CD4-positive, CD25-positive, alpha-beta regulatory T cell (primary cell): ENCODE measurements around the gene MOAP1. TPM values are rescaled to one million over a fixed set of nuclear protein-coding genes. Genes with fewer than 3 reads are reported as not detected.
A peak's percentile ranks its signal among the peaks of the same experiment; 100 is the strongest.
"Not testable (repeated sequence)": the region's sequence is repeated elsewhere in the genome, so short reads cannot be mapped to it uniquely, and the experiment has no call there.

Source experiments
- ATAC-seq, 2 donors: fragments of 150-1000 bp; cut with Tn5 transposase; one replicate each; pipeline ENCODE4 v1.10.0; 2021; ENCODE audit warnings: low read depth in 2 of 2, moderate number of reproducible peaks in 2 of 2, moderate library complexity in 1 of 2
- DNase-seq, 3 donors: peaks; one replicate each; pipeline versions ENCODE4 v3.0.0 to v3.0.0-alpha.2; 2012 to 2022; ENCODE audit warnings: mixed read lengths in 1 of 3
- H3K27ac ChIP-seq: one replicate; pipeline ENCODE4 v1.7.0; 2013; ENCODE audit warnings: mild to moderate bottlenecking, low read length; ENCODE audit not compliant: insufficient read depth, poor library complexity, severe bottlenecking
- H3K27me3 ChIP-seq: one replicate; pipeline ENCODE4 v1.7.0; 2013; ENCODE audit warnings: low read length; ENCODE audit not compliant: control insufficient read depth, insufficient read depth
- H3K36me3 ChIP-seq: one replicate; pipeline ENCODE4 v1.7.0; 2013; ENCODE audit warnings: mild to moderate bottlenecking, low read length, moderate library complexity; ENCODE audit not compliant: control insufficient read depth, insufficient read depth
- H3K4me1 ChIP-seq: 2 replicates; pipeline ENCODE4 v1.7.0; 2013; ENCODE audit warnings: mild to moderate bottlenecking, low read length; ENCODE audit not compliant: insufficient read depth, control insufficient read depth, poor library complexity, severe bottlenecking
- H3K4me3 ChIP-seq: one replicate; pipeline ENCODE4 v1.7.0; 2013; ENCODE audit warnings: low read depth, mild to moderate bottlenecking, low read length, moderate library complexity
- H3K9me3 ChIP-seq, 2 experiments: 1 replicate in 1 of 2; 2 replicates in 1 of 2; pipeline ENCODE4 v1.7.0; 2013; ENCODE audit warnings: low read length in 2 of 2, mild to moderate bottlenecking in 1 of 2, moderate library complexity in 1 of 2; ENCODE audit not compliant: control insufficient read depth in 2 of 2
- H3K27ac Mint-ChIP-seq, 3 donors: one replicate each; pipeline ENCODE4 v1.8.0; 2020 to 2022; ENCODE audit warnings: mild to moderate bottlenecking in 3 of 3, mixed read lengths in 3 of 3, moderate library complexity in 2 of 3
- H3K27me3 Mint-ChIP-seq: one replicate; pipeline ENCODE4 v1.8.0; 2022; ENCODE audit warnings: mild to moderate bottlenecking, mixed read lengths
- H3K36me3 Mint-ChIP-seq: one replicate; pipeline ENCODE4 v1.8.0; 2020; ENCODE audit warnings: mixed read lengths
- H3K4me1 Mint-ChIP-seq, 4 donors: one replicate each; pipeline ENCODE4 v1.8.0; 2020 to 2022; ENCODE audit warnings: mixed read lengths in 4 of 4, mild to moderate bottlenecking in 1 of 4
- H3K4me3 Mint-ChIP-seq, 4 donors: one replicate each; pipeline ENCODE4 v1.8.0; 2020 to 2022; ENCODE audit warnings: mild to moderate bottlenecking in 4 of 4, mixed read lengths in 4 of 4, moderate library complexity in 3 of 4
- H3K9me3 Mint-ChIP-seq, 7 donors: one replicate each; pipeline ENCODE4 v1.8.0; 2020 to 2022; ENCODE audit warnings: mixed read lengths in 7 of 7, mild to moderate bottlenecking in 3 of 7, moderate library complexity in 2 of 7
- polyA plus RNA-seq, 4 donors: library from polyadenylated mRNA; unstranded; fragments of 300-500 nt; fragmentation: Illumina TruSeq; gene quantifications; one replicate each; pipeline ENCODE4 v1.2.3, GENCODE V29; 2021
- total RNA-seq: library from RNA; stranded (reverse); gene quantifications from one replicate; pipeline ENCODE4 v1.2.3, GENCODE V29; 2022

MOAP1 gene
- total and polyA plus RNA-seq, 5 donors from 2014 or later = 66.4 to 88.1 (median 80.5) TPM

DNA sequence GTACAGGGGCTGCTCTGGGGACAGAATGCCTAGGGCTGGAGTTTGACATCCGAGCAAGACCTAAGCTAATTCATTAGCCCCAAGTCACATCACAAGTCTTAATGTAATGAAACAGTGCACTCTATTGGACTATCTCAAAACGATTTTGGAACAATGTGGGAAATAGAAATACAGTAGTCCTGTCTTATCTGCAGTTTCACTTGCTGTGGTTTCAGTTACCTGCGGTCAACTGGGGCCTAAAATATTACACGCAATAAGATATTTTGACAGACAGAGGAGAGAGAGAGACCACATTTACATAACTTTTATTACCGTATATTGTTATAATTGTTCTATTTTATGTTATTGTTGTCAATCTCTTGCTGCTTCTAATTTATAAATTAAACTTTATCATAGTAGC lies 21.1 kb downstream of the MOAP1 start:
- no peaks in the 10 kb centered on the region for H3K27me3 ChIP-seq
- no peaks in the 10 kb centered on the region for H3K36me3 ChIP-seq
- Mint-ChIP-seq H3K27me3 (peaks cover 4% of the 10 kb centered on the region), H3K27ac (no peak overlapping the region), H3K4me3 (no peak overlapping the region), H3K36me3 (no peaks in the 10 kb centered on the region), H3K4me1 (no peaks in the 10 kb centered on the region), H3K9me3 (no peaks in the 10 kb centered on the region)
- H3K9me3 ChIP-seq = no peaks in the 10 kb centered on the region
- H3K27ac ChIP-seq = no peak overlapping the region
- no peaks in the 10 kb centered on the region for H3K4me1 ChIP-seq
- no peak overlapping the region for H3K4me3 ChIP-seq
- ATAC-seq (no peak), DNase-seq (no peak)

DNA sequence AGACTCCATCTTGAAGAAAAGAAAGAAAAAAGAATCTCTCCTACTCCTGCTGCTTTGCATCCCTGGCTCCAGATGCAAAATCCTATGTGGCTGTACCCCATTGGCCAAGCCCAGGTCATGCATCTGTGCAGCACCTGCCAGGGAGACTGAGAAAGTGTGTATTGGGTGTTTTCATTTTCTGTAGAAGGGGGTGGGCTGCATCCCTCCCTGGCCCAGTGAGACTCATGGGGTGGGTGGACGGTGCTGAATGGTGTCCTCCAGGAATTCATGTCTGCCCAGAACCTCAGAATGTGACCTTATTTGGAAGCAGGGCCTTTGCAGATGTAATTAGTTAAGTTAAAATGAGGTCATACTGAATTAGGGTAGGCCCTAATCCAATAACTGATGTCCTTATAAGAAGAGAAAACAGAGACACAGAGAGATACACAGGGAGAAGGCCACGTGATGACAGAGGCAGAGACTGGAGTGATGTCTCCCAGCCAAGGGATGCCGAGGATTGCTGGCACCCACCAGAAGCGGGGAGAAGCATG lies 23.2 kb downstream of the MOAP1 start:
- Mint-ChIP-seq H3K4me1 (peaks cover 0 to 9% (median 0%) of the 10 kb centered on the region in 4 donors), H3K9me3 (no peaks in the 10 kb centered on the region), H3K27ac (no peak overlapping the region), H3K27me3 (peaks cover 6% of the 10 kb centered on the region), H3K4me3 (no peak overlapping the region), H3K36me3 (no peaks in the 10 kb centered on the region)
- DNase-seq = no peak
- Histone ChIP-seq H3K4me1 (no peaks in the 10 kb centered on the region), H3K4me3 (no peak overlapping the region), H3K27me3 (no peaks in the 10 kb centered on the region), H3K9me3 (no peaks in the 10 kb centered on the region), H3K27ac (no peak overlapping the region), H3K36me3 (no peaks in the 10 kb centered on the region)
- no peak for ATAC-seq

DNA sequence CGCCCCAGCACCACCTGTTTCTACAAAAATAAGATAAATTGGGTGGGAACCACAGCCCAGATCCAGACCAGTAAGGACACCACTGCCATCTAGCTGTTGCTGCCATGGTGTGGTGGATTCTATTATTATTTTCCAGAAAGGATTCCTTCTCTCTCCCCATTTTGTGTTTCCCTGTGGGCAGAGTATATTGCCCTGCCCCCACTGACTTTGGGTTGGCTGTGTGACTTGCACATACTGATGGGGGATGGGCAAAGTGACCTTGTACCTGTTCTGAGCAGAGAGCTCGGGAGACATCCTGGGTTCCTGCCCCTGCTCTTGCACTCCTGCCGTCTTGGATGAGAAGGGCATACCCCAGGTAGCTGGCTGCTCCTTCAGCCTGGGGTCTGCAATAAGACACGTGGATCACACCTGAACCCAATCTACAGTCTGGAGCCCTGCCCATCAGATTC lies 24.3 kb downstream of the MOAP1 start:
- H3K9me3 Mint-ChIP-seq = no peaks in the 10 kb centered on the region
- peak in 1 of 3 donors; percentile 23 for DNase-seq
- H3K4me1 Mint-ChIP-seq = peaks cover 0 to 10% (median 0%) of the 10 kb centered on the region in 4 donors
- peaks cover 6% of the 10 kb centered on the region for H3K27me3 Mint-ChIP-seq
- Histone ChIP-seq H3K27ac (no peak overlapping the region), H3K4me1 (no peaks in the 10 kb centered on the region), H3K27me3 (no peaks in the 10 kb centered on the region), H3K36me3 (no peaks in the 10 kb centered on the region), H3K4me3 (no peak overlapping the region), H3K9me3 (no peaks in the 10 kb centered on the region)
- H3K36me3 Mint-ChIP-seq = no peaks in the 10 kb centered on the region
- peak overlapping the region in 1 of 3 donors; percentile 14 for H3K27ac Mint-ChIP-seq
- no peak for ATAC-seq
- no peak overlapping the region for H3K4me3 Mint-ChIP-seq

DNA sequence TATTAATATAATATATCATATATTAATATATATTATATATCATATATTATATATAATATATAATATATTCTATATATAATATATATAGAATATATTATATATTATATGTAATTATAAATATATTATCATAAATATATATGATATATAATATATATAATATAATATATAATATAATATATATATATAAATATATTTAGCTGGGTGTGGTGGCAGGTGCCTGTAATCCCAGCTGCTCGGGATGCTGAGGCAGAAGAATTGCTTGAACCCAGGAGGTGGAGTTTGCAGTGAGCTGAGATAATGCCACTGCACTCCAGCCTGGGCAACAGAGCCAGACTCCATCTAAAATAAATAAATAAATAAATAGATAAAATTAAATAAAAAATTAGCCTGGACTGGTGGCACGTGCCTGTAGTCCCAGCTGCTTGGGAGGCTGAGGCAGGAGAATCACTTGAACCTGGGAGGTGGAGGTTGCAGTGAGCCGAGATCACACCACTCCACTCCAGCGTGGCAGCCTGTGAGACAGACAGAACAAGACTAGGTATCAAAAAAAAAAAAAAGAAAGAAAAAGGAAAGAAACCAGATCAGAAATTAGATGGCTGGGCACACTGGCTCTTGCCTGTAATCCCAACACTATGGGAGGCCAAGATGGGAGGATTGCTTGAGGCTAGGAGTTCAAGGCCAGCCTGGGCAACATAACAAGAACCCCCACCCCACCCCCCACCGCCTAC lies 24.9 kb downstream of the MOAP1 start:
- H3K9me3 ChIP-seq, H3K27me3 ChIP-seq, H3K4me3 ChIP-seq, H3K4me1 Mint-ChIP-seq, H3K27ac Mint-ChIP-seq, H3K4me3 Mint-ChIP-seq, H3K36me3 Mint-ChIP-seq, H3K36me3 ChIP-seq, H3K4me1 ChIP-seq, H3K9me3 Mint-ChIP-seq, H3K27me3 Mint-ChIP-seq, ATAC-seq, H3K27ac ChIP-seq, DNase-seq: not testable (repeated sequence)

DNA sequence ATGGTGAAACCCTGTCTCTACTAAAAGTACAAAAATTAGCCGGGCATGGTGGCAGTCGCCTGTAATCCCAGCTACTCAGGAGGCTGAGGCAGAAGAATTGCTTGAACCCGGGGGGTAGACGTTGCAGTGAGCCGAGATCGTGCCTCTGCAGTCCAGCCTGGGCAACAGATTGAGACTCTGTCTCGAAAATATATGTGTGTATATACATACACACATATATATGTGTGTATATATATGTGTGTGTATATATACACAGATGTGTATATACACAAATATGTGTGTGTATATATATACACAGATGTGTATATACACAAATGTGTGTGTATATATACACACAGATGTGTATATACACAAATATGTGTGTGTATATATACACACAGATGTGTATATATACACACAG lies 26.3 kb downstream of the MOAP1 start:
- H3K27me3 Mint-ChIP-seq, ATAC-seq, H3K27ac Mint-ChIP-seq, DNase-seq, H3K9me3 ChIP-seq, H3K27ac ChIP-seq, H3K9me3 Mint-ChIP-seq, H3K4me3 Mint-ChIP-seq, H3K36me3 Mint-ChIP-seq, H3K36me3 ChIP-seq, H3K4me1 ChIP-seq, H3K4me1 Mint-ChIP-seq, H3K27me3 ChIP-seq, H3K4me3 ChIP-seq: not testable (repeated sequence)

DNA sequence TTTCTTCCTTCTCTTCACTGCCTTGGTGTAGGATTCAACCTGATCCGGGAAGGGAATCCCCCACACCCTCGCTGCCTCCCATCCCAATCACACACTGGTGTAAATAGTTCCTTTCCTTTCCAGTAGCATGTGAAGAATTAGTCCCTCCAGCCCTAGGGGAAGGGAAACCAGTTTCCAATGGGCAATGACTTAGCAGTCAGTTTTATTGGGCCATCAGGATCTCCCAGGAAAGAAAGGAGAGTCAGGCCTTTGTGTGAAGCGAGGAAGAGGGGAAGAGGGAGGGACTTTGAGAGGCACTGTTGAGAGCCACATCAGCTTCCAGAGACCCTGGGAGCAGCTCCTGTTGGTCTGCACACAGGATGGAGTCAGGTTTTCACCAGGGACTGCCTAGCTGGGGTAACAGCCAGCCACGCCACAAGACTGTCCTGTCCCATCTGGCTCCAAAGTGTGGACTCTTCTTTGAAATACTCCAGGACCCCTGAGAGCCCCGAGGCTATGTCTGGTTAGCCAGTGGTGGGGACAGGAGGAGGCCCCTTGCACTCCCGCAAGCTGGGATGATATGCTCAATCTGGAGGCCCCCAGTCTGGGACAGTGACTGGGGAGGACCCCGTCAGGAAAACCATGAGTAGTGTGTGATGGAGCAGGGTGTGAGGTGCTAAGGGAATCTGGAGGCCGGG lies 27.9 kb downstream of the MOAP1 start:
- H3K4me1 Mint-ChIP-seq = peaks cover 0 to 10% (median 0%) of the 10 kb centered on the region in 4 donors
- H3K4me3 Mint-ChIP-seq = no peak overlapping the region
- H3K9me3 Mint-ChIP-seq = no peaks in the 10 kb centered on the region
- no peaks in the 10 kb centered on the region for H3K36me3 ChIP-seq
- no peak overlapping the region for H3K27ac ChIP-seq
- H3K36me3 Mint-ChIP-seq = no peaks in the 10 kb centered on the region
- H3K9me3 ChIP-seq = no peaks in the 10 kb centered on the region
- H3K4me1 ChIP-seq = no peaks in the 10 kb centered on the region
- H3K4me3 ChIP-seq = no peak overlapping the region
- no peaks in the 10 kb centered on the region for H3K27me3 ChIP-seq
- H3K27me3 Mint-ChIP-seq = peaks cover 6% of the 10 kb centered on the region
- ATAC-seq (no peak), DNase-seq (no peak)
- H3K27ac Mint-ChIP-seq = no peak overlapping the region

DNA sequence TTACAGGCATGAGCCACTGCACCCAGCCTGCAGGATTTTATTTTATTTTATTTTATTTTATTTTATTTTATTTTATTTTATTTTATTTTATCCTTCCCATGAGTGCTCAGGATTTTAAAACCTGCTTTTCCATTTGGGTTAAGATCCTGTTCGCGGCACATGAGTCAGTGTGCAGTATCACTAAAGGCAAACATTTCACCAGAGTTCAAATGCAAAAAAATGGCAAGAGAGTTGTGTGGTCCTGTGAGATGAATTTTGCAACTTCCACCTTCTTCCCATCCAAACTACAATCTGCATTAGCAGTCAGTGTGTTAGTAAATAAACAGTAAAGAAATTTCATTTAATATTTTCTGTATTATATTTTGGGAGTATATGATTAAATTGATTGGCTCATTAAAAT lies 29.0 kb downstream of the MOAP1 start:
- DNase-seq (no peak), ATAC-seq (no peak)
- H3K9me3 Mint-ChIP-seq = no peaks in the 10 kb centered on the region
- Histone ChIP-seq H3K27ac (no peak overlapping the region), H3K4me3 (no peak overlapping the region), H3K27me3 (no peaks in the 10 kb centered on the region), H3K4me1 (no peaks in the 10 kb centered on the region), H3K36me3 (no peaks in the 10 kb centered on the region), H3K9me3 (no peaks in the 10 kb centered on the region)
- no peak overlapping the region for H3K27ac Mint-ChIP-seq
- H3K4me3 Mint-ChIP-seq = no peak overlapping the region
- peaks cover 0 to 10% (median 0%) of the 10 kb centered on the region in 4 donors for H3K4me1 Mint-ChIP-seq
- H3K27me3 Mint-ChIP-seq = peaks cover 6% of the 10 kb centered on the region
- no peaks in the 10 kb centered on the region for H3K36me3 Mint-ChIP-seq
